PC-9 (cell line): Measurements from ENCODE around the gene ALLC. TPM values are rescaled to one million over a fixed set of nuclear protein-coding genes. Genes with fewer than 3 reads are reported as not detected.

Experiments
- BruUV-seq: library from RNA; stranded (reverse); fragments of 400-500 nt; replicated peaks from 2 replicates; lab custom pipeline; 2021; lab: Mats Ljungman, UMichigan
- CTCF ChIA-PET: fragments of 300-600 bp; sonication (Branson Sonifier 250); formaldehyde crosslinking; loops from one replicate; lab custom pipeline; 2022; ENCODE audit warnings: antibody characterized with exemption; lab: Charles Lee
- POLR2A ChIA-PET: fragments of 300-600 bp; sonication (Branson Sonifier 250); formaldehyde crosslinking; loops from one replicate; lab custom pipeline; 2022; ENCODE audit warnings: antibody characterized with exemption; ENCODE audit not compliant: unreplicated experiment; lab: Charles Lee
- DNase-seq, 2 experiments: peaks; one replicate each; pipeline versions ENCODE4 v3.0.0 to v3.0.0-alpha.2; 2015 to 2022; ENCODE audit warnings: mixed read lengths in 1 of 2
- H2AFZ ChIP-seq: fragments of 200-600 bp; sonication (generic); 2 replicates; pipeline ENCODE4 v1.8.1; 2017; ENCODE audit warnings: antibody characterized with exemption
- H3F3A ChIP-seq: fragments of 200-600 bp; sonication (generic); 2 replicates; pipeline ENCODE4 v1.8.1; 2017; ENCODE audit warnings: antibody characterized with exemption, mild to moderate bottlenecking, low read depth; ENCODE audit not compliant: insufficient read depth
- H3K27ac ChIP-seq: fragments of 200-600 bp; sonication (generic); 2 replicates; pipeline ENCODE4 v1.6.1; 2016; ENCODE audit warnings: mixed run types
- H3K27me3 ChIP-seq: fragments of 200-600 bp; sonication (generic); 2 replicates; pipeline ENCODE4 v1.6.1; 2016; ENCODE audit warnings: low read depth, mixed run types; ENCODE audit not compliant: insufficient read depth
- H3K36me3 ChIP-seq: fragments of 200-600 bp; sonication (generic); 2 replicates; pipeline ENCODE4 v1.6.1; 2016; ENCODE audit warnings: low read depth, mixed run types
- H3K4me1 ChIP-seq: fragments of 200-600 bp; sonication (generic); replicated peaks from 2 replicates; pipeline ENCODE4 v1.6.1; 2016; ENCODE audit warnings: mixed run types; ENCODE audit not compliant: insufficient read depth
- H3K4me2 ChIP-seq: fragments of 200-600 bp; sonication (generic); 2 replicates; pipeline ENCODE4 v1.6.1; 2017; ENCODE audit warnings: mixed run types
- H3K4me3 ChIP-seq: fragments of 200-600 bp; sonication (generic); 2 replicates; pipeline ENCODE4 v1.6.1; 2016; ENCODE audit warnings: mixed run types
- H3K79me2 ChIP-seq: fragments of 200-600 bp; sonication (generic); 2 replicates; pipeline ENCODE4 v1.6.1; 2017; ENCODE audit warnings: low read depth, mixed run types
- H3K9me2 ChIP-seq: fragments of 200-600 bp; sonication (generic); 2 replicates; pipeline ENCODE4 v1.8.1; 2017; ENCODE audit warnings: mild to moderate bottlenecking; ENCODE audit not compliant: insufficient read depth
- H3K9me3 ChIP-seq: fragments of 200-600 bp; sonication (generic); 2 replicates; pipeline ENCODE4 v1.8.1; 2016; ENCODE audit warnings: low read depth; ENCODE audit not compliant: insufficient read depth
- H4K20me1 ChIP-seq: fragments of 200-600 bp; sonication (generic); 2 replicates; pipeline ENCODE4 v1.8.1; 2017; ENCODE audit not compliant: insufficient read depth
- CTCF ChIP-seq: fragments of 200-600 bp; sonication (generic); conservative IDR thresholded peaks from 2 replicates; pipeline ENCODE4 v1.6.1; 2017; ENCODE audit warnings: mixed run types, antibody characterized with exemption, mild to moderate bottlenecking, moderate library complexity
- EZH2 ChIP-seq: fragments of 200-600 bp; sonication (generic); IDR thresholded peaks from 2 replicates; pipeline ENCODE4 v1.8.0; 2017; ENCODE audit warnings: antibody characterized with exemption, low read depth
- intact Hi-C: fragments of 100-400 bp; cut with micrococcal nuclease; formaldehyde crosslinking; loops from one replicate; pipeline ENCODE4 v1.10.0; 2022; ENCODE audit not compliant: unreplicated experiment
- total RNA-seq: library from RNA; stranded (reverse); gene quantifications from 2 replicates; pipeline ENCODE4 v1.2.3, GENCODE V29; 2021

Gene ALLC
- total RNA-seq, 1 experiment from 2014 or later: not detected

- Histone ChIP-seq H3K9me2 (no peaks in the 10 kb centered on the region), H3K27ac (no peak overlapping the region), H3K9me3 (no peaks in the 10 kb centered on the region), H3K79me2 (no peaks in the 10 kb centered on the region), H3K4me2 (no peak overlapping the region), H2AFZ (no peak overlapping the region), H3K4me3 (no peak overlapping the region), H4K20me1 (no peaks in the 10 kb centered on the region), H3K27me3 (peaks cover 89% of the 10 kb centered on the region), H3K36me3 (no peaks in the 10 kb centered on the region), H3K4me1 (no peaks in the 10 kb centered on the region), H3F3A (no peaks in the 10 kb centered on the region)
- no TSS peak for BruUV-seq
- CTCF ChIA-PET: no interaction called here
- POLR2A ChIA-PET: no interaction called here
- DNase-seq: no peak
- TF ChIP-seq EZH2 (no peak), CTCF (no peak)
- intact Hi-C loops: no loop called here
Measured at GRCh38 chr2:3737128-3737527, 79.1 kb downstream of the ALLC start.

GRCh38 chr2:3738454-3738853 is 80.5 kb downstream of the ALLC start:
- Histone ChIP-seq H3K36me3 (no peaks in the 10 kb centered on the region), H3K4me2 (no peak overlapping the region), H3K9me2 (no peaks in the 10 kb centered on the region), H3K79me2 (no peaks in the 10 kb centered on the region), H3K9me3 (no peaks in the 10 kb centered on the region), H3K27me3 (peaks cover 91% of the 10 kb centered on the region), H3K4me1 (no peaks in the 10 kb centered on the region), H3K27ac (no peak overlapping the region), H2AFZ (no peak overlapping the region), H4K20me1 (no peaks in the 10 kb centered on the region), H3K4me3 (no peak overlapping the region), H3F3A (no peaks in the 10 kb centered on the region)
- POLR2A ChIA-PET: no interaction called here
- DNase-seq: peak in 1 of 2 experiments; percentile 39
- no TSS peak for BruUV-seq
- intact Hi-C loops: no loop called here
- CTCF ChIA-PET: no interaction called here
- TF ChIP-seq EZH2 (no peak), CTCF (peak; percentile 53; the same call in 1 of the 2 replicates)

GRCh38 chr2:3739313-3739712 is 81.3 kb downstream of the ALLC start:
- Histone ChIP-seq H3K4me3 (no peak overlapping the region), H3K4me1 (no peaks in the 10 kb centered on the region), H3K36me3 (no peaks in the 10 kb centered on the region), H3K9me3 (no peaks in the 10 kb centered on the region), H4K20me1 (no peaks in the 10 kb centered on the region), H3F3A (no peaks in the 10 kb centered on the region), H3K4me2 (no peak overlapping the region), H3K27ac (no peak overlapping the region), H3K79me2 (no peaks in the 10 kb centered on the region), H3K27me3 (peaks cover 91% of the 10 kb centered on the region), H3K9me2 (no peaks in the 10 kb centered on the region), H2AFZ (no peak overlapping the region)
- POLR2A ChIA-PET: no interaction called here
- no TSS peak for BruUV-seq
- intact Hi-C loops: no loop called here
- no peak for DNase-seq
- no peak for TF ChIP-seq EZH2
- TF ChIP-seq CTCF: no peak
- CTCF ChIA-PET: no interaction called here
